A549 (cell line): ENCODE data around the gene AMOT. TPM values are rescaled to one million over a fixed set of nuclear protein-coding genes. Genes with fewer than 3 reads are reported as not detected.

Source experiments
- ATAC-seq, 2 experiments: fragments of 200-7000 bp in 1 of 2; fragments of >200 bp in 1 of 2; cut with Nextera tagmentation in 1 of 2; cut with Tn5 transposase in 1 of 2; 3 replicates each; pipeline versions ENCODE4 v1.8.0 to v1.9.1; 2018 to 2020; ENCODE audit warnings: mild to moderate bottlenecking in 1 of 2, moderate library complexity in 1 of 2
- CTCF ChIA-PET: fragments of 300-600 bp; sonication (Branson Sonifier 250); formaldehyde crosslinking; extraction: SDS; loops from one replicate; lab custom pipeline; 2021; ENCODE audit warnings: antibody characterized with exemption, inconsistent platforms; lab: Yijun Ruan, JAX
- POLR2A ChIA-PET: fragments of 350-600 bp; formaldehyde crosslinking; extraction: SDS; loops from one replicate; lab custom pipeline; 2021; ENCODE audit warnings: antibody characterized with exemption, inconsistent platforms; lab: Yijun Ruan, JAX
- DNase-seq, 2 experiments: peaks; one replicate each; pipeline versions ENCODE4 v3.0.0 to v3.0.0-alpha.2; 2011 to 2016; ENCODE audit warnings: low read depth in 1 of 2, low spot score in 1 of 2
- FAIRE-seq: peaks from 2 replicates; lab custom pipeline; 2011; peaks lifted over from hg19 to GRCh38; lab: Jason Lieb, UNC
- H3K27ac ChIP-seq, 2 experiments: fragments of >200 bp; sonication (Bioruptor Twin); formaldehyde crosslinking; 3 replicates each; pipeline ENCODE4 v1.5.1; 2016 to 2017
- H3K4me1 ChIP-seq: fragments of >200 bp; sonication (Bioruptor Twin); formaldehyde crosslinking; 3 replicates; pipeline ENCODE4 v1.6.1; 2016
- H3K4me2 ChIP-seq: fragments of >200 bp; sonication (Bioruptor Twin); formaldehyde crosslinking; 3 replicates; pipeline ENCODE4 v1.6.1; 2016
- H3K4me3 ChIP-seq: fragments of >200 bp; sonication (Bioruptor Twin); formaldehyde crosslinking; 3 replicates; pipeline ENCODE4 v1.5.1; 2016
- H3K9me3 ChIP-seq: fragments of >200 bp; sonication (Bioruptor Twin); formaldehyde crosslinking; 3 replicates; pipeline ENCODE4 v1.6.1; 2016
- CBX2 ChIP-seq: fragments of 200-600 bp; sonication (generic); IDR thresholded peaks from 2 replicates; pipeline ENCODE4 v1.6.1; 2016; ENCODE audit warnings: low read depth, mild to moderate bottlenecking, borderline replicate concordance
- CEBPB ChIP-seq, 2 experiments: fragments of >200 bp in 1 of 2; sonication (Bioruptor Twin) in 1 of 2; formaldehyde crosslinking in 1 of 2; IDR thresholded peaks; 2 replicates each; pipeline ENCODE4 v1.6.1; 2012 to 2016
- CHD2 ChIP-seq: fragments of 150-350 bp; IDR thresholded peaks from 2 replicates; pipeline ENCODE4 v1.6.1; 2014; ENCODE audit warnings: low read length; ENCODE audit not compliant: partially characterized antibody
- CHD4 ChIP-seq: fragments of 200-600 bp; sonication (generic); IDR thresholded peaks from 2 replicates; pipeline ENCODE4 v1.6.1; 2016; ENCODE audit warnings: antibody characterized with exemption, mild to moderate bottlenecking, borderline replicate concordance
- EHF ChIP-seq: fragments of 250-450 bp; sonication (Bioruptor Pico); IDR thresholded peaks from 2 replicates; pipeline ENCODE4 v1.5.0; 2020; ENCODE audit warnings: mild to moderate bottlenecking
- FOSB ChIP-seq: fragments of 250-450 bp; sonication (Bioruptor Pico); IDR thresholded peaks from 2 replicates; pipeline ENCODE4 v1.5.0; 2020; ENCODE audit warnings: mild to moderate bottlenecking, moderate library complexity
- GATA3 ChIP-seq: IDR thresholded peaks from 2 replicates; pipeline ENCODE4 v1.6.1; 2012; ENCODE audit warnings: borderline replicate concordance
- HOXA7 ChIP-seq: fragments of 250-450 bp; sonication (Bioruptor Pico); IDR thresholded peaks from 2 replicates; pipeline ENCODE4 v1.5.0; 2020; ENCODE audit warnings: mild to moderate bottlenecking, moderate library complexity
- JUNB ChIP-seq: fragments of >200 bp; sonication (Bioruptor Twin); formaldehyde crosslinking; IDR thresholded peaks from 2 replicates; pipeline ENCODE4 v1.6.1; 2016
- MAFK ChIP-seq: fragments of 450-650 bp; IDR thresholded peaks from 2 replicates; pipeline ENCODE4 v1.6.1; 2014; ENCODE audit not compliant: partially characterized antibody
- MYC ChIP-seq: IDR thresholded peaks from 2 replicates; pipeline ENCODE4 v1.6.1; 2012; ENCODE audit warnings: mild to moderate bottlenecking, inconsistent platforms, low read length, improper control_type of control experiment, borderline replicate concordance
- NPAS2 ChIP-seq: fragments of 250-450 bp; sonication (Bioruptor Pico); IDR thresholded peaks from 2 replicates; pipeline ENCODE4 v1.8.0; 2022; ENCODE audit warnings: mild to moderate bottlenecking, moderate library complexity, borderline replicate concordance
- PHF8 ChIP-seq: fragments of 200-600 bp; sonication (generic); IDR thresholded peaks from 2 replicates; pipeline ENCODE4 v1.6.1; 2016; ENCODE audit warnings: low read depth, mild to moderate bottlenecking, antibody characterized with exemption, moderate library complexity, borderline replicate concordance
- POLR2AphosphoS2 ChIP-seq: conservative IDR thresholded peaks from 2 replicates; pipeline ENCODE4 v1.6.1; 2012; ENCODE audit warnings: low read length, improper control_type of control experiment, inconsistent platforms
- RAD21 ChIP-seq, 2 experiments: fragments of >200 bp in 1 of 2; sonication (Bioruptor Twin) in 1 of 2; formaldehyde crosslinking in 1 of 2; IDR thresholded peaks in 1 of 2; conservative IDR thresholded peaks in 1 of 2; 2 replicates in 1 of 2; 3 replicates in 1 of 2; pipeline ENCODE4 v1.6.1; 2012 to 2018; ENCODE audit warnings: inconsistent platforms in 1 of 2
- RARB ChIP-seq: fragments of 250-450 bp; sonication (Bioruptor Pico); IDR thresholded peaks from 2 replicates; pipeline ENCODE4 v1.8.0; 2021; ENCODE audit warnings: mild to moderate bottlenecking, moderate library complexity
- TP53 ChIP-seq: fragments of 250-450 bp; sonication (Bioruptor Pico); IDR thresholded peaks from 2 replicates; pipeline ENCODE4 v1.5.0; 2021; ENCODE audit warnings: mild to moderate bottlenecking, moderate library complexity
- ZC3H11A ChIP-seq: fragments of 450-650 bp; IDR thresholded peaks from 2 replicates; pipeline ENCODE4 v1.6.1; 2014; ENCODE audit warnings: antibody characterized with exemption, mild to moderate bottlenecking
- ZFP36 ChIP-seq: fragments of 450-650 bp; IDR thresholded peaks from 2 replicates; pipeline ENCODE4 v1.6.1; 2014; ENCODE audit warnings: borderline replicate concordance; ENCODE audit not compliant: partially characterized antibody
- ZNF302 ChIP-seq: fragments of 250-450 bp; sonication (Bioruptor Pico); IDR thresholded peaks from 2 replicates; pipeline ENCODE4 v1.9.0; 2021; ENCODE audit warnings: inconsistent platforms, mild to moderate bottlenecking, moderate library complexity
- WGBS: methylation state at CpG from one replicate; pipeline ENCODE4 v1.1.6; 2017; ENCODE audit errors: missing lambda C conversion rate; 5-methylcytosine and 5-hydroxymethylcytosine counted together
- polyA plus RNA-seq, 4 experiments: library from polyadenylated mRNA; depleted of rRNA in 3 of 4; stranded (reverse); fragments of >200 nt; fragmentation: RNase III in 1 of 4; extraction: RNeasy Plus Mini Kit Qiagen cat#74134 plus additional on column Dnase treatment in 1 of 4; gene quantifications; 2 replicates in 3 of 4; 3 replicates in 1 of 4; pipeline ENCODE4 v1.2.3, GENCODE V29; 2011 to 2017
- small RNA-seq, 6 experiments: library from RNA; depleted of rRNA; stranded (forward); fragments of <200 nt; gene quantifications; one replicate each; pipeline ENCODE3, GENCODE V24; 2012
- TF ChIP-seq, protein P1 (sequence below): fragments of 450-650 bp; IDR thresholded peaks from 2 replicates; pipeline ENCODE4 v1.6.1; 2014; ENCODE audit warnings: antibody characterized with exemption

The AMOT gene
- polyA plus RNA-seq, 2 of the 4 experiments (the other 2 are of a cell fraction), result 0.03 to 0.05 TPM

DNA sequence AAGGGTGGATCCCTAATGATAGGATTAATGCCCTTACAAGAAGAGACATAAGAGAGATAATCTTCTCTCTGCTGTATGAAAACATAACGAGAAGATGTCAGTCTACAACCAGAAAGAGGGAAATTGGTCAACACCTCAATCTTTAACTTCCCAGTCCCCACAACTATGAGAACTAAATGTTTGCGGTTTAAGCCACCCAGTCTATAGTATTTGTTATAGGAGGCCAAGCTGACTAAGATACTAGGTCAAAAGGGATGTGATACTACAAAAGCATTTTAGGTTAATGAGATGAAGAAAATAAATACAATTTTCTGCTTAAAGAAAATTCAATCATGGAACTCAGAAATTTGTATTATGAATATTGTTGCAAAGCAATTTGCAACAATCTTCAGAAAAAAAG lies 105.5 kb downstream of the AMOT start (continued):
- TF ChIP-seq, protein P1, sequence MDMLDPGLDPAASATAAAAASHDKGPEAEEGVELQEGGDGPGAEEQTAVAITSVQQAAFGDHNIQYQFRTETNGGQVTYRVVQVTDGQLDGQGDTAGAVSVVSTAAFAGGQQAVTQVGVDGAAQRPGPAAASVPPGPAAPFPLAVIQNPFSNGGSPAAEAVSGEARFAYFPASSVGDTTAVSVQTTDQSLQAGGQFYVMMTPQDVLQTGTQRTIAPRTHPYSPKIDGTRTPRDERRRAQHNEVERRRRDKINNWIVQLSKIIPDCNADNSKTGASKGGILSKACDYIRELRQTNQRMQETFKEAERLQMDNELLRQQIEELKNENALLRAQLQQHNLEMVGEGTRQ, result no peak
- TF ChIP-seq PHF8, result no peak
- TF ChIP-seq POLR2AphosphoS2, result no peak
- no peak for TF ChIP-seq CHD4
- TF ChIP-seq CEBPB (IDR thresholded peaks at IDR 0.05), result no peak
- TF ChIP-seq EHF (CRISPR knock-in tag), result no peak
- TF ChIP-seq, all 56 proteins: peak for 0

- no peak for TF ChIP-seq JUNB
- TF ChIP-seq ZC3H11A, result no peak
- TF ChIP-seq POLR2AphosphoS2, result no peak
- no peak for TF ChIP-seq ZNF302
- TF ChIP-seq FOSB (CRISPR knock-in tag), result no peak
- TF ChIP-seq CBX2, result no peak
- no peak for TF ChIP-seq RARB
- no peak for TF ChIP-seq GATA3
- no peak for TF ChIP-seq CHD2
- no peak for TF ChIP-seq MAFK
- no peak for TF ChIP-seq EHF (CRISPR knock-in tag)
- no peak for TF ChIP-seq NPAS2 (CRISPR knock-in tag)
- TF ChIP-seq ZFP36, result no peak
- TF ChIP-seq HOXA7, result no peak
- no peak for TF ChIP-seq TP53 (CRISPR knock-in tag)
- TF ChIP-seq MYC, result no peak
- POLR2A ChIA-PET, result no interaction called here
- ATAC-seq (no peak), FAIRE-seq (no peak), DNase-seq (no peak)
- Histone ChIP-seq H3K27ac (no peak overlapping the region), H3K4me3 (no peak overlapping the region), H3K4me2 (no peak overlapping the region), H3K9me3 (no peaks in the 10 kb centered on the region), H3K4me1 (no peaks in the 10 kb centered on the region)
- WGBS, result 2% methylated on average over 3 of the region's 3 CpGs
- CTCF ChIA-PET, result no interaction called here
These were observed 106.3 kb downstream of the AMOT start for GRCh38 chrX:112734290-112734689.

- no peaks in the 10 kb centered on the region for H3K9me3 ChIP-seq
- no peak overlapping the region for H3K4me2 ChIP-seq
- no peak overlapping the region for H3K27ac ChIP-seq
- CTCF ChIA-PET, result no interaction called here
- no peak overlapping the region for H3K4me3 ChIP-seq
- FAIRE-seq, result no peak
- 2% methylated on average over 3 of the region's 3 CpGs for WGBS
- no peaks in the 10 kb centered on the region for H3K4me1 ChIP-seq
- TF ChIP-seq RAD21 (conservative IDR thresholded peaks at IDR 0.05 in 1 of 2, IDR thresholded peaks at IDR 0.05 in 1 of 2), result 0 out of 5 replicates have a peak, but pooled peaks of 1 of the 2 experiments have one; percentile 7
- TF ChIP-seq ZFP36, result no peak
- ATAC-seq, result no peak
- POLR2A ChIA-PET, result no interaction called here
- no peak for DNase-seq
These were observed 108.8 kb downstream of the AMOT start for GRCh38 chrX:112731793-112732192.

Small RNA genes lying within 50 kb of the gene (small RNA-seq; reads per million reads assigned to genes)
- 0 reads per million in 6 experiments for gene RN7SL266P

Other genes starting within 250 kb of the AMOT start
- gene LHFPL1, start 160.9 kb downstream of the AMOT start, polyA plus RNA-seq (2011; rRNA removed), result not detected in 2 replicates
- gene LHFPL1, start 160.9 kb downstream of the AMOT start, polyA plus RNA-seq (2017; fragmentation: RNase III; extraction: RNeasy Plus Mini Kit Qiagen cat#74134 plus additional on column Dnase treatment), result not detected in 3 replicates